NCI-H1417 (cell line): ENCODE data around the gene SH3GL2.

Source experiments
- DNase-seq, 3 experiments: peaks; one replicate each; lab custom pipeline; 2025; lab: John Stamatoyannopoulos, UW

Gene SH3GL2

DNA sequence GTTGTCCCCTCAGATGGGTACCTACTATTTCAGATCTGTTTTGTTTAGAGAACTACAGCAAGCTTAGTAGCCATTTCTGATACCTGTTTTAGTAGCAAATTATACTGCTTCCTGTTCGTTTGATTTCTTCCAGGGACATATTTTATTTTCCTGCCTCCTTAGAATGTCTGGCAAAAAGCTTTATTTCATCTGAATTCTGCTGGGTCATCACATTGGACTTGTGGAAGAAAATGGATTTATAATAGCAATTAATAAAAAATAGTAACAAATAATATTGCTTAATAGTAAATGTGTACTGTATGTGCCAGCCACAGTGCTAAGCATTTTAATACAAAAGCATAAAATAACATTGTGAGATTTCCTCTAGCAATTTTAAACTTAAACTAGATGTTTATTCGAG, 79.4 kb downstream of the SH3GL2 start:
- DNase-seq, result no peak

DNA sequence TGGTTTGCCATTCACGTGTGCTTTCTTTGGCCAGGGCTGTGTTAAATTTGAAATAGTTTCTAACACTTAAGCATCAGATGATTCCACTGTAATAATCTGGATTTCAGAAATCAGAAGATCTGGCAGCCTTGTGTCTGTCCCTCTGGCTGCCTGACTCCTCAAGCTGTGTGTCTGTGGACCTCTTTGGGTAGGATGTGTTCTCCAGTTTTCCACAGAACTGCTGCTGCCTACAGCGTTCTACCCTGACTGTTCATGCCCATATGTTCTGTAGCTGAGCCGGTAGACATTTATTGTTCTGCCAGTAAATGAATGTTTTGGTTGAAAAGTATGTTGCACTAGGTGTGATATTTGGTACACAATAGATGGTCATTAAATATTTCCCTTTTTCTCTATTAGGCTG, 81.3 kb downstream of the SH3GL2 start:
- no peak for DNase-seq

DNA sequence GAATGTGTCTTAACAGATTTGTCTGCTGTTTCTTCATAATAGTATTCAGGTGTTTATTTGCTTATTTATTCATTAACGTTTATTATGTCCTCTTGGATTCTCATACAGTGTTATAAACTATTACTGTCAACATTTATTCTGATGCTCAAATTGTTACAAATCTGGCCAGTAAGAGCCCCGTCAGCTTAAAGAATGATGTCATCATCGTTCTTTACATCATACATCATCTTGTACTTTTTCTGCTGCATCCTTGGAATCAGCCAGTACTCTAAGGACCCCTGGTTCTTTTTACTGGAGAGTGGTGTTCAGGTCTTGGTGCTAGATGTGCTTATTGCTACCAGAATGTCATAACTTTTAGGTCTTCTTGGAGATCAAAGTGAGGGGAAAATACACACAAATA, 86.6 kb downstream of the SH3GL2 start:
- DNase-seq, result no peak

DNA sequence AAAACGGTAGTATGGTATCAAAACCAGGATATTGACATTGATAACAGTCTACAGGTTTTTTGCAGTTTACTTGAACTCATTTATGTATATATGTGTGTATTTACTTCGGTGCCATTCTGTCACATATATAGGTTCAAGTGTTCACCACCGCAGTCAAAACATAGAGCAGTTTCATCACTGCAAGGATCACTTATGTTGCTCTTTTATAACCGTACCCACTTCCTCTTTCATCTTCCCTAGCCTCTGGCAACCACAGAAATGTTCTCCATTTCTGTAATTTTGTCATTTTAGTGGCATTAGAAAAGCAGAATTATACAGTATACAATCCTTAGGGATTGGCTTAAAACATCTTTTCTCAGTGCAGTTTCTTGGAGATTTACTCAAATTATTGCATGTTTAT, 90.3 kb downstream of the SH3GL2 start:
- no peak for DNase-seq

DNA sequence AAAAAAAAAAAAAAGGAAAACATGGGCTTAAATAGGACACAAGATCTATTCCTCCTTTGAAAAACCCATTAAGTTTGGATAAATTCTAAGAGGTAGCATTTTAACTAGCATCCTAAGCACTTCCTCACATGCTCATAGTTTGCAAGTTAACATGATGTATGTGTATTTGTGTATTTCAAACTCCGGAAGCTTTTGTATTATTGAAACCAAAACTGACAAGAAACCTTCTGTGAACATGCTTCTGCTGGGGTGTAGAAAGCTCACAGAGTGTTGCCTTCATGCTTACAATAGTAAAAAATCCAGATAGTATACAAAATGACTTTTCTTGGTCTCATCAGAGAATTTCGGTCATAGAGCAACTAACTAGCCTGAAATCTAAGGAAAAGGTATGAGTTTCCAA, 103.8 kb downstream of the SH3GL2 start:
- DNase-seq, result no peak

DNA sequence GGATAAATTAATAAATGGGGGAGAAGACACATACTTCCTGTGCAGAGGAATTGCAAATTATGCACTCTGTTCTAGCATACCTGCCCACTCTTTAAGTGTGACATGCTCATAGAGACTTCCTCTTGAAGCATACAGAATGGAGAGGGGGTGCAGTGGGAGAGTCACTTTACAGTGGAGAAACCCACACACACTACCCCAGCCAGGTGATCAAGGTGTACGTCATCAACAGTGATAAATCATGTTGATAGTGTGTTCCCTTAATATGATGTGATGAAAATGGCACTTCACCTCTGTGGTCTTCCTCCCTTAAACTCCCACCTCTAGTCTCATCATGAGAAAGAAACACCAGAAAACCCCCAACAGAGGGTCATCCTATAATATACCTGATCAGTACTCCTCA, 110.0 kb downstream of the SH3GL2 start:
- no peak for DNase-seq

DNA sequence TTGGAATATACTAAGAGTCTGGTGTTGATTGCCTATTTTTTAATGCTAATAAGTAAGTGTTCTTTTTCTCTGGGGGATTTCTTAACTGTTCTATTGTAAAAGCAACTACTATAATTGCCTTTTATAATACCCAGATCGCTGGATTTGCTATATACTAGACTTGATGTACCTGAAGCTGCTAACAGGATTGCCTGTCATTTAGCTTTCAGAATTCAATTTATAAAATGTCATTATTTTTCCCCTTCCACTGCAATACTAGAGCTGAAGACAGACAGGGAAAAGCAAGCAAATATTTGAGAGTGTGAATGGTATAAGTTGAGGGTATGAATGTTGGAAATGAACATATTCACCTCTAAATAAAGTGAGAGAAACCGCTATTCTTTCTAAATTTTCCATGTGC, 115.5 kb downstream of the SH3GL2 start:
- no peak for DNase-seq

DNA sequence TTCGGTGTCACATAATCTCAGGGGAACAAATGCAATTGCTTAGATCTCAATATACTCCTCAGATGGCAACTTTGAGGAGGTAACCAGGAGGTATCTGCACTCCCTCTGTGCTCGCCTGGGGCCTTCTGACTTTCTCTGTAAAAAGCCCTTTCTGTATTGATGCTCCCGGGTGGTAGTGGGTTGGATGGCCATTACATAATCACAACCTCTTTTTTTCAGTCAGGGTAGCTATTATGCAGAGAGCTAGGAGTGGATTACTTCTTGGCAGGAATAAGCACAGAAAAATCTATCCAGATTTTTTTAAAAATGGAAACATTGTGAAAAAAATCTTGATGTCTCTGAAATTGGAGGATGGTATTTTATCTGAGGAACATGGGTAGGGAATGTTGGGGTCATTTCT, 116.6 kb downstream of the SH3GL2 start:
- no peak for DNase-seq

DNA sequence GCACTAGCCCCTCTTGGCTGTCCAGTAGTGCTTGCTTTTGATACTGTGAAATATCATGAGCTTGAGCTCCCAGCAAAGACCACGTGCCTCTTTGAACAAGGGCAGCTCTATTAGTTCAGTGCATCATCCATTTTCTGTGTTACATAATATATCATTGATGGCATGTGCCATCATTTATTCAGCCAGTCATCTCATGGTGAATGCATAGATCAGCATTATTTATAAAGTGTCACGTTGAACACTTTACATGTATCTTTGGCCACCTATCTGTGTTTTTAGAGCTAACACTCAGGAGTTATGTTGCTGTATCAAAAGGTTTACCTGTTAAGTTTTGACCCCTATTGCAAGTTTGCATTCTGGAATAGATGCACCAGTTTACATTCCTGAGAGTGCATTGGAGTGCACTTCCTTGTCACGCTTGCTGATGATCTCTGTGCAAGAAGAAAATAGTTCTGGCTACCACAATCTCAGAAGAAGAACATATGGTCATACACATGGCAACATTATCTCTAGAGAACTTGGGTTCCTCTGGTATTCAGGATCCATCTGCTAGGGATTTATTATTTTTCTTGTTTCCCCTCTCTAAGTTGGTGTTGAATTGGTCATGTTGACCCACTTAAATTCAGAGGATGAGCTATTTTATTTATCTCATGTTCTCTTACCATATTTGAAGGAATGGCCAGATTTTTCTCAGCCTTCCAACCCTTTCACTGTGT, 120.9 kb downstream of the SH3GL2 start:
- DNase-seq, result no peak

DNA sequence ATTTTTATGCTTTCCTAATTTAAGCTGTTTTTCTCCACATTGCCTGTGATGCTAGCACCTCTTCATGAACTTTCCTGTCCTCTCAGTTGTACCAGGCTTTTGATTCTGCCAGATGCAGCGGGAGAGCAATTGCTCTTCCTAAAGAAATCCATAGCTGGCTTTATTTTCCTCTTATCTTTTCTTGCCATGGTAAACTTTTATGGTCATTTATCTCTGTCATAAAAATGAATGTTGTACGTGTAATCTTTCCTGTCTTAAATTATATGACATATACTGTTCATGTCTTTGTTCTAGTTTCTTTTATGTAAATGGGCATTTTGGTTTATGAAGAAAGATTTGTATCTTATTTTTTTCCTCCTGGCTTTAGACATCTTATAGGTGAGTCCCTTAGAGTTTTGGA, 127.5 kb downstream of the SH3GL2 start:
- no peak for DNase-seq

DNA sequence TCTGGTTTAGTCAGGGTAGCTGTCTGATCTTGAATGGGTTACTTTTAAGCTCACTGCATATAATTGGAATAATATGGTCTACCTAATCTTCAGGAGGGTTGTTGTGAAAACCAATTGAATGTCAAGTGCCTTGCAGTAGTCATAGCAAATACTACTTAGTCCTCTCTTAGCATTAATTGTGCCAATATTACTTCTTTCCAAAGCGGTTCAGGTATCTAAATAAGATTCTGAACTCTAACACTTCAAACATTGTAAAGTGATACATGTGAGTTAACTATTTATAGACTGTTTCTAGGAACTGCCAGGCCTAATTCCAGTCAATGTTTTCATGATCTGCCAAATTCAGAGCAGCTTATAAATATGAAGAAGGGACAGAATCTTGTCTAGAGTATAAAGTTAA, 140.2 kb downstream of the SH3GL2 start:
- no peak for DNase-seq

DNA sequence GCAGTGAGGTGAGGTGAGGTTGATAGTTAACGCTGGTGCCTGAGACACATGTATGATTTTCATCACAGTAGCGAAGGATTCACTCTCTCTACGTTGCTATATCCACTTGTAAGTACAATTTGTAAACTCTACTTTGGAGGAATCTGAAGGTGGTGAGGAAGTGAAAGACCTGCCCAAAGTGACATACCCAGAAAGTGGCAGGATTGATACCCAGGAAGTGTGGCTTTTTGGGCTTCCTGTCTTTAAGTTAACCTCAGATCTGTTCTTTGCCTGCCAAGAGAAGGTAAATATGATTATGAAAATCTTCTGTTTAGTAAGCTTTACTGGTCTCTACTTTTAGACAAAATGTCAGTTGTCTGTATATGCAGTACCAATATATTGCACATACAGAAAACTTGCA, 143.1 kb downstream of the SH3GL2 start:
- no peak for DNase-seq

DNA sequence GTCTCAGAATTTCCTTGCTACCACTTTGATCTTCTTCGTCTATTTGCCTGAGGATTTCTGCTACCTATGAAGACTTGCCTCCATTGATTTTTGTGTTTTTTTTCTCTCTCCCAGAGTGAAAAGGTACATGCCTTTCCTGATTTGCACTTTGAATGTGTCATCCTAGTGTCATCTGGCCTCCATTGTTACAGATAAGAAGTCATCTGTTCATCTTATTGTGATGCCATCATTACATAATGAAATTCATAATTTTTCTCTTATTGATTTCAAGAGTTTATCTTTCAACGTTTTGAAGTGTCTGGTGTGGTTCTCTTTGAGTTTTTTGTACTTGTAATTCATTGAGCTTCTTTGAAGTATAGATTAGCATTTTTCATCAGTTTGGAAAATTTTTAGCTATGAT, 144.8 kb downstream of the SH3GL2 start:
- DNase-seq, result no peak

DNA sequence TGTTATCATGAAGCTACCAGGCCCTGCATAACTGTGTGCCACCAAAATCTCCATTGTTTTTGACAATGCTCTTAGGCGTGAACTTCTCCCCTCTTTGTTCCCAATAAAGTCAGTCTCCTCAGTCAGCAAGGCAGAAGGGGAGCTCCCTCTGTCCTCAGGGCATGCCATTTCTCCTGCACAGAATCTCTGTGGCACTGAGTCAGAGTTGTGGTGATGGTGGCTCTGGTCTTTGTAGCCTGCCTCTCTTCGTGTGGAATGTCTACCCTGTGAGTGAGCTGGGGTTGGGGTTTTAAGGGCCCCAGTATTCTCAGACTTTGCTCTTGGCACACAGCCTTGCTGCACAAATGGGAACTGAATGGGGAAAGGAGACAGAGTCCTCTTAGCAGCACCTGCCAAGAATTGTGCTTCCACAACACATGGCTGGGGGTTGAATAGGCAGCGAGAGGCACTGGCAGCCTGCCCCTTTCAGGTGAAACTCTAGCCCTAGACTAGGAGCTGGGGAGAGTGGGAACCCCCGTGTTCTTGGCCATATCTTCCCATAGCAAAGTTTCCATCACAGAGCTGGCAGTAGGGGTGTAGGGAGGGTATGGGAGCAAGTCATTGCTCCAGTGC, 146.6 kb downstream of the SH3GL2 start:
- no peak for DNase-seq

DNA sequence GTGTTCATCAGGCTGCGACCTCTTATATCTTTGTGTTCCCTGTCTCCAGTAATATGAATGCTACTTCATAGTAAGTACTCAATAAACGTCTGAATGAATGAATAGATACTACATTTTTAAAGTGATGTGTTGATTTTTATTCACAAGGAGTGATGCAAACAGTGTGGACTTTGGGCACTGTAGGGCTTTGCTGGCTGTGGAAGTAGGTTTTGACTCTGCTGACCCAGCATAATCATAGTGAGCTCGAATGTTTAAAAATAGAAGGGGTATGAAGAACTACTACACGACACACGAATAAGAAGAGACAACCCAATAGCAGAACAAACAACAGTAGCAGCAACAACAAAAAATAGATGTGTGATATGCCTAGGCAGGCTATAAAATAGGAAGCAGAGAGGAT, 147.4 kb downstream of the SH3GL2 start:
- no peak for DNase-seq

DNA sequence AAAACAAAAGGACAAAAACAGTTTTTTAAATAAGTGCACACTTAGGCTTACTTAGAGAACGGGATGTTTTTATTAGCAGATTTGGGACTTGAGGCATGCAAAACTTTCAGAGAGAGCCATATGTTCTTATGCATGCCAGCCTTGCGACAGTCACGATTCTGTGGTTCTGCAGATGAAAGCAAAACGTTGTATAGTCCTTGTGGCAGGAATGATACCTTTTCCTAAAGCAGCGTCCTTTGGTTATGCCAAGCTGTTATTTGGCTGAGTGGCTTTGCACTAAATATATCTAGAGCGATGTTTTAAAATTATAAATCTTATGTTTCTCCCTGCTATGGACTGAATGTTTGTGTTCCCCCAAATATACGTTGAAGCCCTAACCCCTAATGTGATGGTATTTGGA, 152.0 kb downstream of the SH3GL2 start:
- DNase-seq, result no peak

DNA sequence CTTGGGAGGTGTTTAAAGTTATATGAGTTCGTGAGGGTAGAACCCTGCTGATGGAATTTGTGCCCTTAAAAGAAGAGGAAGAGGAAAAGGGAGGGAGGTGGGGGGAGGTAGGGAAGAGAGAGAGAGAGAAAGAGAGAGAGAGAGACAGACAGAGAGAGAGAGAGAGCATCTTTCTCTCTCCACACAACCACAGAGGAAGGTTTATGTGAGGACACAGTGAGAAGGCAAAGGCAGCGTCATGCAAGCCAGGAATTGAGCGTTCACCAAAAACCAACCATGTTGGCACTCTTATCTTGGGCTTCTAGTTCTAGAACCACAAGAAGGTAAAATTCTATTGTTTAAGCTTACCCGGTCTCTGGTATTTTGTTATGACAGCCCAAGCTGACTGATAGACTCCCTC, 152.4 kb downstream of the SH3GL2 start:
- no peak for DNase-seq

DNA sequence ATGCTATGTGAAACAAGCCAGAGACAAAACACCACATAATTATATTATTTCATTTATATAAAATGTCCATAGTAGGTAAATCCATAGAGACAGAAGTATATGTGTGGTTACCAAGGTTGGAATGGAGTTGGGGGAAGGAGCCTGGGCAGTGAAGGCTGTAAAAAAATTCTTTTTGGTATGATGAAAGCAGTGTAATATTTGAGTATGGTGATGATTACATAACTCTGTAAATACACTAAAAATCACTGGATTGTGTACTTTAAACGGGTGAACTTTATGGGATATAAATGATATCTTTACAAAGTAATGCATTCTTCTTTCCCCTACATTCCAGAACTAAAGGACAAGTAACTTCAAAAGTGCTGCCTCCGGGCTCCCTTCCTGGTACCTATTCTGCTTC, 155.8 kb downstream of the SH3GL2 start:
- no peak for DNase-seq

DNA sequence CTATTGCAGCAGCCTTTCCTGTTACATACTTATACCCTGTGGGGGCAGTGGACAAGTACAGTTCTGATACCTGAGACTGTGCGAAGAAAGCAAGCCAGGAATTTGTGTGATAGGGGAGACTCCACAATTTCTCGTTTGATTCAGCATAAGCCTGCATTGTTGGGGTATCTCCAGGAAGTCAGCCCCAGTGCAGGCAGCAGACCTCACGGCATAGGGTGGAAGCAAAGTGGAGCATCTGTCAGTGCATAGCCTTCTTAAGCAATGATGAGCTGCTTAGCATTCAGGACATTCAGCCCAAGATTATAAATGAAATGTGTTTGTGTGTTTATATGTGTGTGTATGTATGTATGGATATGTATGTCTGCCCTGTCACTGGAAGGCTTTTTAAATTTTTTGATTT, 157.0 kb downstream of the SH3GL2 start:
- no peak for DNase-seq

DNA sequence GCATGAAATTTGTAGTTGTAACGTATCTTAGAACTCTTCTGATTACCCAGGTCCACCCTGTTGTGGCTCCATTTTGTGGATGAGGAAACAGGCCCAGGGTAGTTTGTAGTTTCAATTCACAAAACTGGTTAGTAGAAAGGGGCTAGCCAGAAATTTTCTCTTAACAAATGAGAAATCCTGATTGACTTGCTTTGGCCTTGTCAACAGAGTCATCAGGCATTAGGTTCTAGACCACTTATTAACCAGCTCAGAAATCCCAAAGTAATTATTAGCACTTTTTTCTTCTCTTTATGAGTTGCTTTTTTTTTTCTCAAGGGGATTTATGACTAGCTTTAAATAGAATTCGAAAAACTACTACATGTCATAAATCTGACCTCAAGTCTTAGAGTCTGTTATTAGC, 160.2 kb downstream of the SH3GL2 start:
- DNase-seq, result no peak

DNA sequence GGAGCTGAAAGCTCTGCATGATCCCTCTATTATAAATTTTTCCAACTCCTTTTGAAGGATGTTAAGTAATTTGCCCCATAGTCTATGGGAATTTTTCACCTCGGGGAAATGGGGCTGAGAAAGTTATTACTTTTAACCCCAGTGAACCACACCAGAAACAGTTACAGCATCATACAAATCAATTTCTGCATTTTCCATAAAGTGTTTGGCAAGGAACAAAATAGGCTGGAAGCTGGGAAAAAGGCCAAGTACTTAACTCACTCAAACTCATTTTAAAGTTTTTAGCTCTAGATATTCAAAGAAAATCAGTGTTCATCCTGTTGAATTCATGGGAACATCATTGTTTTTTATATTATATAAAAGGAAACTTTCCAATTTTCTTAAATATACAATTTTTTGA, 160.9 kb downstream of the SH3GL2 start:
- no peak for DNase-seq

DNA sequence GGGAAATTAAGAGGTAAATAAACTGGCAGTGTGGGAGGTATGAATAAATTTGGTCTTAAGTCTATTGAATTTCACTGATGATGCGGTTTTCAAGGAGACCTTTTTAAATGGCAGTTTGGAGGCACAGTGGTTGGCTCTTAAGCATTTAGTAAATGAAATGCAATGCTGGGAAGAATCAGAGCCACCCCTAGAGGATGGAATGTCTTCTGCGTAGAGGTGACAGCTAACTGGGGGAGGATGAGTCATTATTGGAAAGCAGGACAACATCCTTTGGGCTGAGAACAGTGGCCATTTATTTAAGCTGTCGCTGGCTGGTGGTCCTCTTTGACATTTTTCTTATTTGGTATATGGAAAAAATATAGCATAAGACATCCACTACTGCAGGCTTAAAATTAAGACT, 163.2 kb downstream of the SH3GL2 start:
- DNase-seq, result peak in 1 of 3 experiments; percentile 8

DNA sequence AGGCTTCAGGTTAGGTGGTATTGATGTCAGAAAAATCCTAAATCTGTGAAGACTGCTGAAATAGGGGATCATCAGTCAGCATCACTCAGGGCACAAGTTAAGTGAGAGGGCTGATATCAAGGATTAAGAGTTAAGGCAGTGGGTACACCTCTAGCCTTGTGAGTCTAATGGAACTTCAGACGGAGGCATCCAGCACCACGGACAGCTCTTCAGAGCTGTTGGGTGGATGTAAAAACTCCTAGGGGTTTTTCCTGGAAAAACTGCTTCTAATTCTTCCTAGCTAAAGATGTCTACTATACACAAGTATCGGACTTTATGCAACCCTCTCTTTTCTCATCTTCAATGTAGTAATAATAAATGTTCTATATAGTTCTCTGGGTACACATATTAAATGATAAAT, 165.9 kb downstream of the SH3GL2 start:
- no peak for DNase-seq

DNA sequence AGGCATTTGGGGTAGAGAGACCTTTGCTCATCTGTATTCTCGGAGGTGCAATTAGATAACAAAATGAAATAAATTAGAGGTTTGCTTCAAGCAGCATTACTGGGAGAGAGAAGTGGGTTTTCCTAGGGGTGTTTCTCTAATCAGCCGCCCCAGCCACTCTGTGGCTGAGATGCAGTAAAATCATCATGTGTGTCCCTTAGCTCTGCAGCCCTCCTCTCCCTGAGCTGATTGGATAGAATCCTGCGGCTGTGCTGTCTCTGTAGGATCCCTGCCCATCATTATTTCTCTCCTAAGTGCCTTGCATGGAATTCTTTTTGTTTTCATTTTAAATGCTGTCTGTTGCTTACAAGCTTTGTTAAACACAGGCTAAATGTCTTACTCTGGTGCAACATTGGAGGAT, 171.4 kb downstream of the SH3GL2 start:
- DNase-seq, result peak in 1 of 3 experiments; percentile 14
